IMR-90 (cell line): ENCODE data around the gene FMN1. TPM values are rescaled to one million over a fixed set of nuclear protein-coding genes. Genes with fewer than 3 reads are reported as not detected.

Experiments used
- ATAC-seq: fragments of 200-7000 bp; cut with Tn5 transposase; 2 replicates; pipeline ENCODE4 v1.9.1; 2020; ENCODE audit warnings: low read depth, mild to moderate bottlenecking, moderate library complexity
- BruUV-seq: library from RNA; stranded (reverse); fragments of 400-500 nt; replicated peaks from 2 replicates; lab custom pipeline; 2021; lab: Mats Ljungman, UMichigan
- CTCF ChIA-PET: fragments of 300-600 bp; formaldehyde crosslinking; extraction: SDS; loops from one replicate; lab custom pipeline; 2021; ENCODE audit warnings: antibody characterized with exemption; lab: Yijun Ruan, JAX
- POLR2A ChIA-PET: fragments of 300-600 bp; sonication (Branson Sonifier 250); formaldehyde crosslinking; loops from one replicate; lab custom pipeline; 2022; ENCODE audit warnings: antibody characterized with exemption; ENCODE audit not compliant: unreplicated experiment; lab: Charles Lee
- DNase-seq: peaks from one replicate; pipeline ENCODE4 v3.0.0; 2013
- H2AFZ ChIP-seq: replicated peaks from 2 replicates; pipeline ENCODE3; 2013; ENCODE audit warnings: low read length, mild to moderate bottlenecking; ENCODE audit not compliant: poor library complexity
- H2AK5ac ChIP-seq: 2 replicates; pipeline ENCODE4 v1.6.1; 2013; ENCODE audit warnings: low read depth, low read length, inconsistent platforms
- H2AK9ac ChIP-seq: replicated peaks from 2 replicates; pipeline ENCODE3; 2013; ENCODE audit warnings: mild to moderate bottlenecking, low read depth, low read length, moderate library complexity; ENCODE audit not compliant: poor library complexity
- H2BK120ac ChIP-seq: 2 replicates; pipeline ENCODE4 v1.6.1; 2013; ENCODE audit warnings: low read depth, low read length, inconsistent platforms
- H2BK15ac ChIP-seq: 3 replicates; pipeline ENCODE4 v1.6.1; 2013; ENCODE audit warnings: low read depth, low read length, inconsistent platforms
- H2BK20ac ChIP-seq: 2 replicates; pipeline ENCODE4 v1.6.1; 2013; ENCODE audit warnings: low read depth, mild to moderate bottlenecking, inconsistent platforms, low read length, moderate library complexity
- H2BK5ac ChIP-seq: 2 replicates; pipeline ENCODE4 v1.6.1; 2013; ENCODE audit warnings: mild to moderate bottlenecking, low read depth, low read length, inconsistent platforms; ENCODE audit not compliant: poor library complexity, severe bottlenecking
- H3K14ac ChIP-seq: replicated peaks from 2 replicates; pipeline ENCODE4 v1.6.1; 2013; ENCODE audit warnings: low read depth, low read length, inconsistent platforms
- H3K18ac ChIP-seq: 2 replicates; pipeline ENCODE4 v1.6.1; 2013; ENCODE audit warnings: low read depth, low read length, control low read depth
- H3K23ac ChIP-seq: 2 replicates; pipeline ENCODE4 v1.6.1; 2013; ENCODE audit warnings: low read depth, low read length, inconsistent platforms
- H3K27ac ChIP-seq: 2 replicates; pipeline ENCODE4 v1.5.1; 2013; ENCODE audit warnings: mild to moderate bottlenecking, control low read depth, low read length; ENCODE audit not compliant: insufficient read depth
- H3K27me3 ChIP-seq: 2 replicates; pipeline ENCODE4 v1.6.1; 2013; ENCODE audit warnings: low read length; ENCODE audit not compliant: control insufficient read depth, insufficient read depth
- H3K36me3 ChIP-seq: 2 replicates; pipeline ENCODE4 v1.6.1; 2013; ENCODE audit warnings: low read length, mixed read lengths; ENCODE audit not compliant: control insufficient read depth, insufficient read depth
- H3K4ac ChIP-seq: 2 replicates; pipeline ENCODE4 v1.6.1; 2013; ENCODE audit warnings: low read depth, low read length, inconsistent platforms
- H3K4me1 ChIP-seq: 2 replicates; pipeline ENCODE4 v1.6.1; 2013; ENCODE audit warnings: low read length, mixed read lengths; ENCODE audit not compliant: control insufficient read depth, insufficient read depth
- H3K4me2 ChIP-seq: 2 replicates; pipeline ENCODE4 v1.6.1; 2013; ENCODE audit warnings: low read depth, mild to moderate bottlenecking, control low read depth, low read length, moderate library complexity
- H3K4me3 ChIP-seq: 2 replicates; pipeline ENCODE4 v1.5.1; 2013; ENCODE audit warnings: low read depth, mild to moderate bottlenecking, control low read depth, low read length, moderate library complexity; ENCODE audit not compliant: insufficient read depth
- H3K56ac ChIP-seq: 2 replicates; pipeline ENCODE4 v1.6.1; 2013; ENCODE audit warnings: low read length, inconsistent platforms; ENCODE audit not compliant: insufficient read depth; ENCODE audit errors: extremely low read depth
- H3K79me1 ChIP-seq, 2 experiments: 2 replicates each; pipeline ENCODE4 v1.6.1; 2013; ENCODE audit warnings: low read length in 2 of 2, inconsistent platforms in 1 of 2, low read depth in 1 of 2
- H3K9ac ChIP-seq: 2 replicates; pipeline ENCODE4 v1.6.1; 2013; ENCODE audit warnings: low read depth, low read length, control low read depth
- H3K9me1 ChIP-seq: 2 replicates; pipeline ENCODE4 v1.6.1; 2013; ENCODE audit warnings: low read length, inconsistent platforms; ENCODE audit not compliant: insufficient read depth
- H3K9me3 ChIP-seq: 2 replicates; pipeline ENCODE4 v1.6.1; 2013; ENCODE audit warnings: low read length; ENCODE audit not compliant: control insufficient read depth, insufficient read depth
- H4K20me1 ChIP-seq: 2 replicates; pipeline ENCODE4 v1.6.1; 2013; ENCODE audit warnings: low read length, inconsistent platforms; ENCODE audit not compliant: insufficient read depth
- H4K5ac ChIP-seq: 2 replicates; pipeline ENCODE4 v1.6.1; 2013; ENCODE audit warnings: mild to moderate bottlenecking, low read depth, low read length, control low read depth
- H4K8ac ChIP-seq, 2 experiments: 2 replicates each; pipeline ENCODE4 v1.6.1; 2013; ENCODE audit warnings: low read depth in 2 of 2, low read length in 2 of 2, control low read depth in 1 of 2, inconsistent platforms in 1 of 2
- H4K91ac ChIP-seq: 2 replicates; pipeline ENCODE4 v1.6.1; 2013; ENCODE audit warnings: low read depth, low read length, inconsistent platforms; ENCODE audit not compliant: insufficient read depth
- BHLHE40 ChIP-seq: fragments of 150-350 bp; IDR thresholded peaks from 2 replicates; pipeline ENCODE4 v1.6.1; 2016; ENCODE audit warnings: mild to moderate bottlenecking, low read depth, low read length
- CEBPB ChIP-seq: IDR thresholded peaks from 2 replicates; pipeline ENCODE4 v1.6.1; 2012; ENCODE audit warnings: low read depth, low read length, improper control_type of control experiment
- CHD1 ChIP-seq: IDR thresholded peaks from 2 replicates; pipeline ENCODE4 v1.6.1; 2012; ENCODE audit warnings: low read depth, low read length, improper control_type of control experiment
- CTCF ChIP-seq: conservative IDR thresholded peaks from 2 replicates; pipeline ENCODE4 v1.5.1; 2012; ENCODE audit warnings: mild to moderate bottlenecking, low read depth, low read length, improper control_type of control experiment
- FOS ChIP-seq: fragments of 150-350 bp; IDR thresholded peaks from 2 replicates; pipeline ENCODE4 v1.6.1; 2016; ENCODE audit warnings: low read depth, low read length
- MAFK ChIP-seq: IDR thresholded peaks from 2 replicates; pipeline ENCODE4 v1.6.1; 2012; ENCODE audit warnings: low read depth, low read length, improper control_type of control experiment
- MAZ ChIP-seq: IDR thresholded peaks from 2 replicates; pipeline ENCODE4 v1.6.1; 2012; ENCODE audit warnings: low read depth, mild to moderate bottlenecking, low read length, improper control_type of control experiment, moderate library complexity, borderline replicate concordance
- MXI1 ChIP-seq: IDR thresholded peaks from 2 replicates; pipeline ENCODE4 v1.6.1; 2012; ENCODE audit warnings: low read depth, mild to moderate bottlenecking, low read length, moderate library complexity, borderline replicate concordance
- NFE2L2 ChIP-seq: fragments of 150-350 bp; IDR thresholded peaks from 2 replicates; pipeline ENCODE4 v1.6.1; 2016; ENCODE audit warnings: low read depth, mild to moderate bottlenecking, low read length
- POLR2A ChIP-seq: IDR thresholded peaks from 2 replicates; pipeline ENCODE4 v1.6.1; 2012; ENCODE audit warnings: mild to moderate bottlenecking, low read depth, low read length
- RAD21 ChIP-seq: IDR thresholded peaks from 2 replicates; pipeline ENCODE4 v1.6.1; 2012; ENCODE audit warnings: low read length, improper control_type of control experiment
- RCOR1 ChIP-seq: IDR thresholded peaks from 2 replicates; pipeline ENCODE4 v1.6.1; 2012; ENCODE audit warnings: mild to moderate bottlenecking, low read length, improper control_type of control experiment; ENCODE audit not compliant: insufficient replicate concordance
- RFX5 ChIP-seq: IDR thresholded peaks from 2 replicates; pipeline ENCODE4 v1.8.0; 2012; ENCODE audit warnings: low read depth, mild to moderate bottlenecking, low read length, moderate library complexity
- SMC3 ChIP-seq: fragments of 150-350 bp; IDR thresholded peaks from 2 replicates; pipeline ENCODE4 v1.6.1; 2016; ENCODE audit warnings: low read depth, mild to moderate bottlenecking, antibody characterized with exemption, low read length, moderate library complexity
- USF2 ChIP-seq: fragments of 150-350 bp; IDR thresholded peaks from 2 replicates; pipeline ENCODE4 v1.6.1; 2017; ENCODE audit warnings: mild to moderate bottlenecking, antibody characterized with exemption, low read length, low read depth
- WGBS, 2 experiments: methylation state at CpG; one replicate each; pipeline versions ENCODE4 v1.1.5 to v1.1.7; 2013; ENCODE audit warnings: missing lambda C conversion rate in 2 of 2; ENCODE audit not compliant: insufficient read length in 1 of 2; ENCODE audit errors: extremely low coverage in 2 of 2; 5-methylcytosine and 5-hydroxymethylcytosine counted together
- dilution Hi-C: fragments of 300-500 bp; cut with HindIII; formaldehyde crosslinking; loops from one replicate; pipeline ENCODE4 v1.14.3; 2018; ENCODE audit warnings: low sequenced_read_pairs; ENCODE audit not compliant: unreplicated experiment
- in situ Hi-C: fragments of 300-500 bp; cut with MboI; formaldehyde crosslinking; loops from 3 replicates; pipeline ENCODE4 v1.14.3; 2019; ENCODE audit warnings: low sequenced_read_pairs, inconsistent platforms, mixed read lengths
- intact Hi-C: fragments of 100-400 bp; cut with micrococcal nuclease; formaldehyde crosslinking; loops from 2 replicates; pipeline ENCODE4 v1.10.0; 2022
- polyA plus RNA-seq, 3 experiments: library from polyadenylated mRNA; depleted of rRNA; stranded (reverse); fragments of >200 nt; gene quantifications; 2 replicates each; pipeline ENCODE4 v1.2.3, GENCODE V29; 2012; ENCODE audit warnings: low replicate concordance in 1 of 3
- total RNA-seq: library from RNA; depleted of rRNA; stranded (reverse); fragments of >200 nt; gene quantifications from 2 replicates; pipeline ENCODE4 v1.2.3, GENCODE V29; 2012
- TF ChIP-seq, protein P1 (sequence below): fragments of 150-350 bp; IDR thresholded peaks from 2 replicates; pipeline ENCODE4 v1.6.1; 2016; ENCODE audit warnings: low read depth, mild to moderate bottlenecking, low read length, moderate library complexity, borderline replicate concordance

The FMN1 gene
- total and polyA plus RNA-seq, 2 of the 4 experiments (the other 2 are of a cell fraction), result 7.3 to 17.6 TPM

- peaks cover 13% of the 10 kb centered on the region for H3K27me3 ChIP-seq
- no peak overlapping the region for H2AK5ac ChIP-seq
- no peak overlapping the region for H3K4ac ChIP-seq
- H4K91ac ChIP-seq, result no peak overlapping the region
- dilution Hi-C loops (no loop called here), in situ Hi-C loops (no loop called here), intact Hi-C loops (no loop called here)
- H3K14ac ChIP-seq, result no peak overlapping the region
- H3K27ac ChIP-seq, result no peak overlapping the region
- DNase-seq, result peak; percentile 27
- H3K4me3 ChIP-seq, result no peak overlapping the region
- no peak overlapping the region for H3K4me2 ChIP-seq
- no CpG with 5 or more reads among the region's 1 CpG for WGBS, 2 experiments
- no peak overlapping the region for H2AFZ ChIP-seq
- no peaks in the 10 kb centered on the region for H3K36me3 ChIP-seq
- no peaks in the 10 kb centered on the region for H3K9me1 ChIP-seq
- H3K9me3 ChIP-seq, result no peaks in the 10 kb centered on the region
- BruUV-seq, result no TSS peak
- H2AK9ac ChIP-seq, result no peak overlapping the region
- CTCF ChIA-PET, result no interaction called here
- no peaks in the 10 kb centered on the region for H4K20me1 ChIP-seq
- H2BK20ac ChIP-seq, result no peak overlapping the region
- H3K56ac ChIP-seq, result no peak overlapping the region
- no peak overlapping the region for H2BK5ac ChIP-seq
- H4K8ac ChIP-seq, result no peak overlapping the region
- no peaks in the 10 kb centered on the region for H3K4me1 ChIP-seq
- ATAC-seq, result no peak
- no peak overlapping the region for H2BK15ac ChIP-seq
- no peak overlapping the region for H4K5ac ChIP-seq
- no peaks in the 10 kb centered on the region for H3K79me1 ChIP-seq
- H3K9ac ChIP-seq, result no peak overlapping the region
- H3K18ac ChIP-seq, result no peak overlapping the region
- no peak overlapping the region for H3K23ac ChIP-seq
- TF ChIP-seq MAFK, result no peak
- TF ChIP-seq RCOR1, result no peak
- no peak for TF ChIP-seq RAD21
- no peak for TF ChIP-seq BHLHE40
- TF ChIP-seq NFE2L2, result no peak
- no peak for TF ChIP-seq MAZ
- no peak for TF ChIP-seq POLR2A
- no peak for TF ChIP-seq CEBPB
- no peak for TF ChIP-seq USF2
- TF ChIP-seq CTCF, result no peak
- TF ChIP-seq MXI1, result no peak
- TF ChIP-seq CHD1, result no peak
- no peak for TF ChIP-seq RFX5
- no peak for TF ChIP-seq FOS
- TF ChIP-seq, protein P1, sequence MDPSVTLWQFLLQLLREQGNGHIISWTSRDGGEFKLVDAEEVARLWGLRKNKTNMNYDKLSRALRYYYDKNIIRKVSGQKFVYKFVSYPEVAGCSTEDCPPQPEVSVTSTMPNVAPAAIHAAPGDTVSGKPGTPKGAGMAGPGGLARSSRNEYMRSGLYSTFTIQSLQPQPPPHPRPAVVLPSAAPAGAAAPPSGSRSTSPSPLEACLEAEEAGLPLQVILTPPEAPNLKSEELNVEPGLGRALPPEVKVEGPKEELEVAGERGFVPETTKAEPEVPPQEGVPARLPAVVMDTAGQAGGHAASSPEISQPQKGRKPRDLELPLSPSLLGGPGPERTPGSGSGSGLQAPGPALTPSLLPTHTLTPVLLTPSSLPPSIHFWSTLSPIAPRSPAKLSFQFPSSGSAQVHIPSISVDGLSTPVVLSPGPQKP, result no peak
- TF ChIP-seq SMC3, result no peak
- POLR2A ChIA-PET, result no interaction called here
- H2BK120ac ChIP-seq, result no peak overlapping the region
Observed at GRCh38 chr15:33242165-33242564, 47.7 kb upstream of the FMN1 start.
